Endodermal cell (in vitro differentiated cells): ENCODE results near the gene TMEM238. TPM values are rescaled to one million over a fixed set of nuclear protein-coding genes. Genes with fewer than 3 reads are reported as not detected.
A peak's percentile ranks its signal among the peaks of the same experiment; 100 is the strongest.

Experiments used
- DNase-seq: peaks from one replicate; pipeline ENCODE4 v3.0.0-alpha.2; 2017
- H3K27ac ChIP-seq: 2 replicates; pipeline ENCODE4 v1.5.1; 2013; ENCODE audit warnings: mild to moderate bottlenecking, low read depth, low read length, moderate library complexity
- H3K27me3 ChIP-seq: 2 replicates; pipeline ENCODE4 v1.6.1; 2013; ENCODE audit warnings: mild to moderate bottlenecking, low read length, moderate library complexity; ENCODE audit not compliant: insufficient read depth, control insufficient read depth, poor library complexity, severe bottlenecking
- H3K36me3 ChIP-seq: 2 replicates; pipeline ENCODE4 v1.7.0; 2013; ENCODE audit warnings: mild to moderate bottlenecking, low read length, moderate library complexity; ENCODE audit not compliant: control insufficient read depth, insufficient read depth
- H3K4me1 ChIP-seq: one replicate; pipeline ENCODE4 v1.7.0; 2013; ENCODE audit warnings: low read length; ENCODE audit not compliant: control insufficient read depth, insufficient read depth
- H3K4me3 ChIP-seq: 2 replicates; pipeline ENCODE4 v1.5.1; 2013; ENCODE audit warnings: mild to moderate bottlenecking, low read length, moderate library complexity
- H3K9ac ChIP-seq: 2 replicates; pipeline ENCODE4 v1.6.1; 2013; ENCODE audit warnings: mild to moderate bottlenecking, low read length, moderate library complexity; ENCODE audit not compliant: poor library complexity, severe bottlenecking; ENCODE audit errors: extremely low read depth
- H3K9me3 ChIP-seq: 2 replicates; pipeline ENCODE4 v1.6.1; 2013; ENCODE audit warnings: mild to moderate bottlenecking, low read length, moderate library complexity; ENCODE audit not compliant: control insufficient read depth
- H3K27ac Mint-ChIP-seq: 2 replicates; pipeline ENCODE4 v1.8.0; 2020; ENCODE audit warnings: mixed read lengths
- H3K27me3 Mint-ChIP-seq: 2 replicates; pipeline ENCODE4 v1.8.0; 2021; ENCODE audit warnings: mild to moderate bottlenecking, mixed read lengths; ENCODE audit not compliant: insufficient read depth
- H3K36me3 Mint-ChIP-seq: 2 replicates; pipeline ENCODE4 v1.8.0; 2020; ENCODE audit warnings: low read depth, mixed read lengths
- H3K4me1 Mint-ChIP-seq: 2 replicates; pipeline ENCODE4 v1.8.0; 2020; ENCODE audit warnings: mixed read lengths
- H3K4me3 Mint-ChIP-seq: 2 replicates; pipeline ENCODE4 v1.8.0; 2020; ENCODE audit warnings: mild to moderate bottlenecking, moderate library complexity, mixed read lengths
- H3K9me3 Mint-ChIP-seq: 2 replicates; pipeline ENCODE4 v1.8.0; 2020; ENCODE audit warnings: mild to moderate bottlenecking, mixed read lengths
- WGBS, 2 experiments: methylation state at CpG; one replicate each; pipeline versions ENCODE4 v1.1.5 to v1.1.7; 2013; ENCODE audit warnings: missing lambda C conversion rate in 2 of 2, mixed read lengths in 1 of 2; ENCODE audit not compliant: insufficient coverage in 1 of 2, insufficient read length in 1 of 2; 5-methylcytosine and 5-hydroxymethylcytosine counted together
- total RNA-seq, 2 donors: library from RNA; stranded (reverse); fragmentation: NEBNext Ultra II Directional in 1 of 2; extraction: Animal tissue kit (Norgen Biotek cat#: 25700) in 1 of 2; gene quantifications; 2 replicates in 1 of 2; 3 replicates in 1 of 2; pipeline ENCODE4 v1.2.1, GENCODE V29; 2021
- TF ChIP-seq, protein P1 (sequence below): fragments of 200-600 bp; sonication (generic); conservative IDR thresholded peaks from 2 replicates; pipeline ENCODE4 v1.5.0; 2021; ENCODE audit warnings: antibody characterized with exemption, mild to moderate bottlenecking

Gene TMEM238
- total RNA-seq, 2 donors from 2014 or later: 3.9 to 4.4 TPM

DNA sequence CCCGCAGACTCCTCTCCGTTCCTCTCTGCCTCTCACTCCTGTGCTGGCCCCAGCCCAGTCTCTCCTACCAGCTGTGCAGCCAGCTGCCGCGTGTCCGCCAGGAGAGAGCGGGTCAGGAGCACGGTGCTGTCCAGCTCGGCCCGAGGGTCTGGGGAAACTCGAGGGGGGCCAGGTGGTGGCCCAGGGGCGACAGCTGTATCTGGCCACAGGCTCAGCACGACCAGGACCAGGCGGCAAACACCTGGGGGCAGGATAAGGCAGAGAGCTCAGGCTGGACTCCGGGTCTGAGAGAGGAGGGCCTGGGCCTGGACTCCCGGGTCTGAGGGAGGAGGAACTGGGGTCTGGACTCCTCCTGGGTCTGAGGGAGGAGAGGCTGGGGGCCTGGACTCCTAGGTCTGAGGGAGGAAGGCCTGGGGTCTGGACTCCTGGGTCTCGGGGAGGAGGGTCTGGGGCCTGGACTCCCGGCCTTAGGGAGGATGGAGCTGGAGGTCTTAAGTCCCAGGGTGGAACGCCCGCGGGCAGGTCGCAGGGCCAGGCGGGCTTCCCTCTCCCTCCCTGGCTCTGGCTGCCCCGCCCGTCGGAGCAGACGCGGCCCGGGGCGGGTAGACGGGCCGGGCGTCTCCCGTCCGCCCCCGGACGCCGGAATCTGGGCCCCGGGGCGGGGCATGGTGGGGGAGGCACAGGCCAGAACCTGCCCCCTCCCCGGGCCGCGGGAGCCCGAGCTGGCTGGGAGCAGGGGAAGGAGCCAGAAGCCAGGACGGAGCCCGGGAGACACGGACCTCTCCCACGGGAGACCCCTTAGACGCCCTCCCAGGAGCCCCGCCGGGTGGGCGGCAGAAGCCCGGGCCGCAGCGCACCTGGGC, 15.2 kb downstream of the TMEM238 start:
- Mint-ChIP-seq H3K36me3 (no peaks in the 10 kb centered on the region), H3K9me3 (no peaks in the 10 kb centered on the region), H3K27ac (no peak overlapping the region), H3K4me1 (peaks cover 7% of the 10 kb centered on the region), H3K27me3 (peaks cover 63% of the 10 kb centered on the region), H3K4me3 (peak overlapping the region; percentile 29)
- Histone ChIP-seq H3K4me1 (peaks cover 1% of the 10 kb centered on the region), H3K27me3 (peaks cover 49% of the 10 kb centered on the region), H3K27ac (no peak overlapping the region), H3K9ac (no peak overlapping the region), H3K4me3 (no peak overlapping the region), H3K9me3 (no peaks in the 10 kb centered on the region), H3K36me3 (no peaks in the 10 kb centered on the region)
- 32 to 43% methylated on average over 11 to 53 of the region's 54 CpGs for WGBS, 2 experiments
- peak; percentile 75 for DNase-seq
- TF ChIP-seq, protein P1, sequence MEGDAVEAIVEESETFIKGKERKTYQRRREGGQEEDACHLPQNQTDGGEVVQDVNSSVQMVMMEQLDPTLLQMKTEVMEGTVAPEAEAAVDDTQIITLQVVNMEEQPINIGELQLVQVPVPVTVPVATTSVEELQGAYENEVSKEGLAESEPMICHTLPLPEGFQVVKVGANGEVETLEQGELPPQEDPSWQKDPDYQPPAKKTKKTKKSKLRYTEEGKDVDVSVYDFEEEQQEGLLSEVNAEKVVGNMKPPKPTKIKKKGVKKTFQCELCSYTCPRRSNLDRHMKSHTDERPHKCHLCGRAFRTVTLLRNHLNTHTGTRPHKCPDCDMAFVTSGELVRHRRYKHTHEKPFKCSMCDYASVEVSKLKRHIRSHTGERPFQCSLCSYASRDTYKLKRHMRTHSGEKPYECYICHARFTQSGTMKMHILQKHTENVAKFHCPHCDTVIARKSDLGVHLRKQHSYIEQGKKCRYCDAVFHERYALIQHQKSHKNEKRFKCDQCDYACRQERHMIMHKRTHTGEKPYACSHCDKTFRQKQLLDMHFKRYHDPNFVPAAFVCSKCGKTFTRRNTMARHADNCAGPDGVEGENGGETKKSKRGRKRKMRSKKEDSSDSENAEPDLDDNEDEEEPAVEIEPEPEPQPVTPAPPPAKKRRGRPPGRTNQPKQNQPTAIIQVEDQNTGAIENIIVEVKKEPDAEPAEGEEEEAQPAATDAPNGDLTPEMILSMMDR: no peak

DNA sequence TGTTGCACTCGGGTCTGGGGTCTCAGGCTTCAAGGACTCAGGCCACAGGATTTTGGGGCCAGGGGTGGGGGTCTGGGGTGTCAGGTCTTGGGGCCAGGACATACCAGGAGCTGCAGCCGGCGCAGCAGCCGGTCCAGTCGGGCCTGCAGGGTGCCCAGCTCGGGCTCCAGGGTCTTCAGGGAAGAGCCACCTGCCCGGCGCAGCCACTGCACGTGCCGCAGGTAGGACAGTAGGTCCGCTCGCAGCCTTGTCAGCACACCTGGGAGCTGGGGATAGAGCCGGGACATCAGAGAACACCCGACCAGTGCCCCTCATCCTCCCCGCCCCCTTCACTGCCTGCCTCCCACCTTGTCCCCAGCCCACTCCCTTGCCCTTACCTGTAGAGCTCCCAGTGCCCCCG, 16.0 kb downstream of the TMEM238 start:
- Histone ChIP-seq H3K4me1 (no peaks in the 10 kb centered on the region), H3K9me3 (no peaks in the 10 kb centered on the region), H3K27ac (no peak overlapping the region), H3K9ac (no peak overlapping the region), H3K27me3 (peaks cover 49% of the 10 kb centered on the region), H3K4me3 (no peak overlapping the region), H3K36me3 (no peaks in the 10 kb centered on the region)
- Mint-ChIP-seq H3K4me3 (no peak overlapping the region), H3K36me3 (no peaks in the 10 kb centered on the region), H3K27ac (no peak overlapping the region), H3K9me3 (no peaks in the 10 kb centered on the region), H3K4me1 (peaks cover 2% of the 10 kb centered on the region), H3K27me3 (peaks cover 63% of the 10 kb centered on the region)
- TF ChIP-seq, protein P1: no peak
- DNase-seq: no peak
- 93 to 98% methylated on average over 8 to 16 of the region's 16 CpGs for WGBS, 2 experiments

DNA sequence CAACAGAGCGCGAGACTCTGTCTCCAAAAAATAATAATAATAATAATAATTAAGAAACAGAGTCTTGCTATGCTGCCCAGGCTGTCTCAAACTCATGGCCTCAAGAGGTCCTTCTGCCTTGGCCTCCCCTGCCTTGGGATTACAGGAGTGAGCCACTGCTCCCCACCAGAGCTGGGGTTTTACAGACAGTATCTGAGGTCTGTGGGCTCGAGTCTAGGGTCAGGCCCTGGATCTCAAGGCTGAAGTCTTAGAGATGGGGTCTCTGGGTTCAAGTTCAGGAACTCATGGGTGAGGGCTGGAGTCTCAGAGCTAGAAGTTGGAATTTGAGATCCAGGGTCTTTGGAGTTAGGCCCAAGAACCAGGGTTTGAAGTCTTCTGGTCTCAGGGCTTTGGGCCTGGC, 17.3 kb downstream of the TMEM238 start:
- Histone ChIP-seq H3K9me3 (no peaks in the 10 kb centered on the region), H3K36me3 (no peaks in the 10 kb centered on the region), H3K9ac (no peak overlapping the region), H3K4me1 (no peaks in the 10 kb centered on the region), H3K4me3 (no peak overlapping the region), H3K27ac (no peak overlapping the region), H3K27me3 (peaks cover 37% of the 10 kb centered on the region)
- H3K9me3 Mint-ChIP-seq: no peaks in the 10 kb centered on the region
- H3K4me3 Mint-ChIP-seq: no peak overlapping the region
- peaks cover 54% of the 10 kb centered on the region for H3K27me3 Mint-ChIP-seq
- H3K4me1 Mint-ChIP-seq: no peaks in the 10 kb centered on the region
- DNase-seq: no peak
- WGBS, 2 experiments: 91% methylated on average over 1 of the region's 3 CpGs; no CpG with 5 or more reads in 1 of the 2 experiments
- no peaks in the 10 kb centered on the region for H3K36me3 Mint-ChIP-seq
- no peak overlapping the region for H3K27ac Mint-ChIP-seq
- TF ChIP-seq, protein P1: no peak
